Measurements from ENCODE around the gene TMEM200C. TPM values are rescaled to one million over a fixed set of nuclear protein-coding genes. Genes with fewer than 3 reads are reported as not detected.

TMEM200C gene
- total and polyA plus RNA-seq, 11 donors = 0.15 to 3.4 (median 0.45) TPM

DNA sequence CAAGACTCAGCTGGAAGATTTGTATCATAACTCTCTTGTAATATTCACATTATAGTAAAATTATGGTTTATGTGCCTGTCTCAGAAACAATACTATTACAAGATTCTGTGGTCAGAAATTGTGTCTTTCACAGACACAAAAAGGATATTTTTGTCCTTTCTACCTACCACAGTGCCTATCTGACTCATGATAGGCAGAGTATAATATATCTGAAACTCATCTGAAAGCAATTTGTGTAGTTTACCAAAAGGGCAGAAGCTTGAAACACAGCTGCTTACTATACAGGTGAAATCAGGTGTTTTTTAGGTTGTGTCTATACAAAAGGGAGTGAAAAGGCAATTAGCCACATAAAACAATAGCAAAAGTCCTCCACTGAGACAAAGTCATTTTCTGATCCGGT, 10.9 kb downstream of the TMEM200C start:
- Histone ChIP-seq H3K9me3 (no peaks in the 10 kb centered on the region), H3K27me3 (peaks cover 0 to 36% (median 0%) of the 10 kb centered on the region in 9 donors), H3K4me1 (no peaks in the 10 kb centered on the region), H3K27ac (no peak overlapping the region), H3K36me3 (no peaks in the 10 kb centered on the region), H3K4me3 (no peak overlapping the region)
- ATAC-seq (no peak), DNase-seq (no peak)
- no peak for TF ChIP-seq POLR2A (IDR thresholded peaks at IDR 0.05)
- TF ChIP-seq, protein P1, sequence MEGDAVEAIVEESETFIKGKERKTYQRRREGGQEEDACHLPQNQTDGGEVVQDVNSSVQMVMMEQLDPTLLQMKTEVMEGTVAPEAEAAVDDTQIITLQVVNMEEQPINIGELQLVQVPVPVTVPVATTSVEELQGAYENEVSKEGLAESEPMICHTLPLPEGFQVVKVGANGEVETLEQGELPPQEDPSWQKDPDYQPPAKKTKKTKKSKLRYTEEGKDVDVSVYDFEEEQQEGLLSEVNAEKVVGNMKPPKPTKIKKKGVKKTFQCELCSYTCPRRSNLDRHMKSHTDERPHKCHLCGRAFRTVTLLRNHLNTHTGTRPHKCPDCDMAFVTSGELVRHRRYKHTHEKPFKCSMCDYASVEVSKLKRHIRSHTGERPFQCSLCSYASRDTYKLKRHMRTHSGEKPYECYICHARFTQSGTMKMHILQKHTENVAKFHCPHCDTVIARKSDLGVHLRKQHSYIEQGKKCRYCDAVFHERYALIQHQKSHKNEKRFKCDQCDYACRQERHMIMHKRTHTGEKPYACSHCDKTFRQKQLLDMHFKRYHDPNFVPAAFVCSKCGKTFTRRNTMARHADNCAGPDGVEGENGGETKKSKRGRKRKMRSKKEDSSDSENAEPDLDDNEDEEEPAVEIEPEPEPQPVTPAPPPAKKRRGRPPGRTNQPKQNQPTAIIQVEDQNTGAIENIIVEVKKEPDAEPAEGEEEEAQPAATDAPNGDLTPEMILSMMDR (IDR thresholded peaks at IDR 0.05) = no peak
- intact Hi-C loops (cut with DNase I) = loop anchor here in 5 of 10 donors (5.0 to 10.0 kb wide), 6 partner anchors 330 to 1140 kb away; no protein-coding TSS in a partner anchor
- WGBS, 4 donors = 78 to 88% (median 87%) methylated on average over 1 of the region's 1 CpG

GRCh38 chr18:5879479-5879882, 15.8 kb downstream of the TMEM200C start:
- intact Hi-C loops (cut with DNase I) = loop anchor here (1.0 to 10.0 kb wide), 10 partner anchors 338 to 1295 kb away; no protein-coding TSS in a partner anchor
- Histone ChIP-seq H3K27ac (no peak overlapping the region), H3K4me3 (no peak overlapping the region), H3K9me3 (no peaks in the 10 kb centered on the region), H3K36me3 (no peaks in the 10 kb centered on the region), H3K27me3 (peaks cover 0 to 26% (median 0%) of the 10 kb centered on the region in 9 donors), H3K4me1 (peaks cover 0 to 3% (median 0%) of the 10 kb centered on the region in 12 donors)
- ATAC-seq (no peak), DNase-seq (no peak)
- TF ChIP-seq POLR2A (IDR thresholded peaks at IDR 0.05) = no peak
- TF ChIP-seq, protein P1 (IDR thresholded peaks at IDR 0.05) = peak; percentile 67 to 90 (median 80)

- Histone ChIP-seq H3K27me3 (peaks cover 0 to 15% (median 0%) of the 10 kb centered on the region in 9 donors), H3K4me3 (no peak overlapping the region), H3K9me3 (no peaks in the 10 kb centered on the region), H3K4me1 (peaks cover 0 to 3% (median 0%) of the 10 kb centered on the region in 12 donors), H3K36me3 (no peaks in the 10 kb centered on the region), H3K27ac (no peak overlapping the region)
- intact Hi-C loops (cut with DNase I) = loop anchor here (5.0 to 10.0 kb wide), 7 partner anchors 340 to 1298 kb away; no protein-coding TSS in a partner anchor
- ATAC-seq (no peak), DNase-seq (no peak)
- TF ChIP-seq, protein P1 (IDR thresholded peaks at IDR 0.05) = no peak
- TF ChIP-seq POLR2A (IDR thresholded peaks at IDR 0.05) = no peak
Observed at GRCh38 chr18:5876891-5877290, 18.4 kb downstream of the TMEM200C start.

DNA sequence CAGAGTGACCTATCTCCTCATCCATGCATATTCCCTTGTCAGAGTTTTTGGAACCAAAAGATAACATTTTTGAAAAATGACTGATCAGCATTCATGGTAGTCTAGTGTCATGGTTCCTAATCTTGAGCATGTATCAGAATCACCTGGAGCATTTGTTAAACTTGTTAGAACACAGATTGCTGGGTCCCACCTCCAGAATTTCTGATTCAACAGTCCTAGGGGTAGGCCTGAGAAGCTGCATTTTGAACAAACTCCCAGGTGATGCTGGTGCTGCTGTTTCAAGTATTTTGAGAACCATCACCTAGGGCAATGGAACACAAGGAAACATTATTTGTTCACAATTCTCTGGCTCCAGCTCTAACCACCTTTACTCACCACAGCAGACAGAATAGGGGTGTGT, 21.0 kb downstream of the TMEM200C start:
- H3K36me3 ChIP-seq = no peaks in the 10 kb centered on the region
- H3K4me1 ChIP-seq = peaks cover 0 to 3% (median 0%) of the 10 kb centered on the region in 12 donors
- no peak for TF ChIP-seq POLR2A (IDR thresholded peaks at IDR 0.05)
- TF ChIP-seq, protein P1 (IDR thresholded peaks at IDR 0.05) = no peak
- intact Hi-C loops (cut with DNase I) = loop anchor here in 2 of 10 donors (10.0 kb wide), 2 partner anchors 420 to 1300 kb away; no protein-coding TSS in a partner anchor
- H3K27ac ChIP-seq = no peak overlapping the region
- DNase-seq (no peak), ATAC-seq (no peak)
- no peak overlapping the region for H3K4me3 ChIP-seq
- peaks cover 0 to 25% (median 2%) of the 10 kb centered on the region in 9 donors for H3K27me3 ChIP-seq
- no peaks in the 10 kb centered on the region for H3K9me3 ChIP-seq

All from heart left ventricle (tissue), 16 donors.